DMS114 treated with DMSO at 0.1 percent for 48 hours (cell line): ENCODE data around the gene SLC25A48.

Experiments used
- DNase-seq: peaks from one replicate; lab custom pipeline; 2025; ENCODE audit not compliant: unreplicated experiment; lab: John Stamatoyannopoulos, UW

Gene SLC25A48

DNA sequence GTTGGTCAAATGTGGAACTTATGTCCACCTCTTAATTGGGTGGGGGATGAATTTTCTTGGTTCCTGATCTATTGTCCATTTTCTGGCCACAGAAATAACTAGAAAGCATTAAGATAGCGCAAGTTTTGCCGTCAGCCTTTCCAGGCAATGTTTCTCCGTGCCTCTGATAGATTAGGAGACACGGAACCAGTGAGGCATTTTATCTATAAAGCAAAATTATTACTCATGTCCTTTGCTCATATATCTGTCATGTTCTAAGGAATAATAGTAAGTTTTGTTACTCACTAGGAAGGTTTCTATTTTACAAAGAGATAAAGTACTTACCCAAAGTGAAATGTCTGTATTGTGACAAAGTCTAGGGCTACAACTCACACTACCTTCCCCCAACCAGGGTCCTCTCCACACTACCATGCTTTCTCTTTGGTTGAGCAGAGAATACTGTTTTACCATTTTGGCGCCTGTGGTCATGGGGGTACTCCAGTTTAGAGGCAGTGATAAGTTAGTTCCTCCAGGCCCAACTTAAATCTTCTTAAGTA lies 81.1 kb downstream of the SLC25A48 start:
- DNase-seq, result no peak

GRCh38 chr5:135916638-135917263 lies 82.3 kb downstream of the SLC25A48 start:
- no peak for DNase-seq

- no peak for DNase-seq
Observed at GRCh38 chr5:135920199-135920598, 85.7 kb downstream of the SLC25A48 start.

DNA sequence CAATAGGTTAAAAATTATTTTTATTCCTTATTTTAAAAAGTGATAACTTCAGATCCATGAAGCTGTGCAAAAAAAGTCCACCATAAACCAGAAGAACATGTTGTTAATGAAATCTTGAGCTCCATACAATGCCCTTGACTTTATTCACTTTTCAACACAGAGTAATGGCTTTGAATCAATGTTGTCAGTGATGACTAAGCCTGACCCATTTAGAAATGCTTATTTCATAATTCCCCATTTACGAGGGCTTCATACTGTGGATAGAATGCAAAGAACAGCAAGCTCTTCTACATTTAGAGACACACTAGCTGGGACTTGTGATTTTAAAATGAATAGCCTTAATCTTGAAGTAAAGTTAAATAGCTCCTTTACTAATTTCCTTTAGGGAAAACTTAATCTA lies 86.9 kb downstream of the SLC25A48 start:
- DNase-seq, result no peak

- DNase-seq, result no peak
Observed at GRCh38 chr5:135930029-135930948, 95.8 kb downstream of the SLC25A48 start.

DNA sequence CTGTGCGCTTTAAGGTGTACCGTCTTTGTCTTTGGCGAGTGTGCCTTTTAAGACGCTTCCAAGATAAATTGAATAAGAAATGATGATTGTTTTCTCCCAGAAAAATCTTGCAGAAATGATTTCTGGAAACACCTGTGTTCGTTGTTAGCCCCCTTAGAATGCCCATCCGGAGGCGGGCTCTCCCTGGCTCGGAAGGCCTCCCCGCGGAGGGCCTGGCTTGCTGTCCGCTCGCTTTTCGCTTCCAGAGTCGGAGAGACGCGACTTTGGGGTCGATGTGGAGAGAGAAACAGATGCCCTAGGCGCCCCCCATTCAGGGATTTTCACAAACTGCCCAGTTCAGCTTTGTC lies 96.5 kb downstream of the SLC25A48 start:
- no peak for DNase-seq

- DNase-seq, result no peak
Observed at GRCh38 chr5:135934939-135935338, 100.5 kb downstream of the SLC25A48 start.

GRCh38 chr5:135937245-135937911 lies 102.9 kb downstream of the SLC25A48 start:
- no peak for DNase-seq
